Esophagus squamous epithelium (tissue), 5 donors: ENCODE data around the gene LRRFIP2. TPM values are rescaled to one million over a fixed set of nuclear protein-coding genes. Genes with fewer than 3 reads are reported as not detected.

Source experiments
- DNase-seq: peaks from one replicate; lab custom pipeline; 2025; lab: John Stamatoyannopoulos, UW
- H3K27ac ChIP-seq, 4 donors: fragments of 200-600 bp; sonication (generic); one replicate each; pipeline ENCODE4 v1.5.1; 2016 to 2019; ENCODE audit warnings: mild to moderate bottlenecking in 1 of 4
- H3K27me3 ChIP-seq, 4 donors: fragments of 200-600 bp; sonication (generic); 1 replicate in 3 of 4; 2 replicates in 1 of 4; pipeline versions ENCODE4 v1.5.1 to v1.6.0; 2017 to 2021; ENCODE audit warnings: antibody characterized with exemption in 1 of 4
- H3K36me3 ChIP-seq, 3 donors: fragments of 200-600 bp; sonication (generic); one replicate each; pipeline ENCODE4 v1.5.1; 2016 to 2019
- H3K4me1 ChIP-seq, 3 donors: fragments of 200-600 bp; sonication (generic); one replicate each; pipeline ENCODE4 v1.5.1; 2017 to 2019
- H3K4me3 ChIP-seq, 4 donors: fragments of 200-600 bp; sonication (generic); 1 replicate in 3 of 4; 2 replicates in 1 of 4; pipeline ENCODE4 v1.5.1; 2016 to 2019; ENCODE audit warnings: mild to moderate bottlenecking in 2 of 4, moderate library complexity in 1 of 4
- H3K9me3 ChIP-seq, 3 donors: fragments of 200-600 bp; sonication (generic); one replicate each; pipeline ENCODE4 v1.5.1; 2016 to 2019
- POLR2A ChIP-seq, 4 donors: fragments of 450-650 bp; IDR thresholded peaks; one replicate each; pipeline ENCODE4 v1.6.1; 2017; ENCODE audit warnings: antibody characterized with exemption in 4 of 4, mild to moderate bottlenecking in 4 of 4, moderate library complexity in 3 of 4
- WGBS, 2 donors: methylation state at CpG; one replicate each; pipeline ENCODE4 v1.1.5; 2018; 5-methylcytosine and 5-hydroxymethylcytosine counted together
- intact Hi-C: fragments of 100-400 bp; cut with DNase I; formaldehyde crosslinking; loops from one replicate; pipeline ENCODE4 v1.15.0; 2022
- total RNA-seq, 4 donors: library from RNA; depleted of rRNA; stranded (reverse); fragments of >200 nt; gene quantifications; one replicate each; pipeline ENCODE4 v1.1.0, GENCODE V29; 2016
- TF ChIP-seq, protein P1 (sequence below), 6 experiments: fragments of 450-650 bp in 4 of 6; fragments of 200-600 bp in 2 of 6; sonication (generic) in 2 of 6; IDR thresholded peaks; one replicate each; pipeline ENCODE4 v1.5.1; 2016 to 2019; ENCODE audit warnings: antibody characterized with exemption in 6 of 6, mild to moderate bottlenecking in 4 of 6, moderate library complexity in 4 of 6
- donor health status: DM: yes; HTN: yes; CAD: no.

The LRRFIP2 gene
- total RNA-seq, 4 donors from 2014 or later = 50.0 to 99.7 (median 87.8) TPM

DNA sequence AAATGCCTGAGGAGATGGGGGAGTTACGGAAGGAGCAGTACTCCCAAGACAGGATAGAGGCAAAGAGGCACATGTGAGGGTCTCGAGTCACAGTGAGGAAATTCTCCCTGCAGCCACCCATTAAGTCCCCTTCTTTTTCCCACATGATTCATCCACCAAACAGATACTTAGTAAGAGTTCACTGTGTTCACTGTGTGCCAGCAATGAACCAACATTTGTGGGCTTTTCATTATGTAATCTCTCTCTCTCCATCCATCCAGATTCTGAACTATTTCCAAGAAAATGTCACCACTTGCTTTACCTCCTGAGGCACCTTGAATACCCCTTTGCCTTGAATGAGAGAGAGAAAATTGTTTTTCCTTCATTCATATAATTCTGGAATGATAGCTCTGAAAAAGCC, 24.6 kb upstream of the LRRFIP2 start:
- no peaks in the 10 kb centered on the region for H3K27me3 ChIP-seq
- WGBS, 2 donors = 63 to 71% methylated on average over 2 of the region's 2 CpGs
- H3K9me3 ChIP-seq = no peaks in the 10 kb centered on the region
- DNase-seq = no peak
- TF ChIP-seq, protein P1, sequence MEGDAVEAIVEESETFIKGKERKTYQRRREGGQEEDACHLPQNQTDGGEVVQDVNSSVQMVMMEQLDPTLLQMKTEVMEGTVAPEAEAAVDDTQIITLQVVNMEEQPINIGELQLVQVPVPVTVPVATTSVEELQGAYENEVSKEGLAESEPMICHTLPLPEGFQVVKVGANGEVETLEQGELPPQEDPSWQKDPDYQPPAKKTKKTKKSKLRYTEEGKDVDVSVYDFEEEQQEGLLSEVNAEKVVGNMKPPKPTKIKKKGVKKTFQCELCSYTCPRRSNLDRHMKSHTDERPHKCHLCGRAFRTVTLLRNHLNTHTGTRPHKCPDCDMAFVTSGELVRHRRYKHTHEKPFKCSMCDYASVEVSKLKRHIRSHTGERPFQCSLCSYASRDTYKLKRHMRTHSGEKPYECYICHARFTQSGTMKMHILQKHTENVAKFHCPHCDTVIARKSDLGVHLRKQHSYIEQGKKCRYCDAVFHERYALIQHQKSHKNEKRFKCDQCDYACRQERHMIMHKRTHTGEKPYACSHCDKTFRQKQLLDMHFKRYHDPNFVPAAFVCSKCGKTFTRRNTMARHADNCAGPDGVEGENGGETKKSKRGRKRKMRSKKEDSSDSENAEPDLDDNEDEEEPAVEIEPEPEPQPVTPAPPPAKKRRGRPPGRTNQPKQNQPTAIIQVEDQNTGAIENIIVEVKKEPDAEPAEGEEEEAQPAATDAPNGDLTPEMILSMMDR (IDR thresholded peaks at IDR 0.05) = no peak
- TF ChIP-seq POLR2A (IDR thresholded peaks at IDR 0.05) = no peak
- peak overlapping the region in 2 of 4 donors; percentile 31 to 56 for H3K27ac ChIP-seq
- intact Hi-C loops = no loop called here
- H3K36me3 ChIP-seq = no peaks in the 10 kb centered on the region
- no peak overlapping the region for H3K4me3 ChIP-seq
- peaks cover 5 to 26% (median 10%) of the 10 kb centered on the region in 3 donors for H3K4me1 ChIP-seq

DNA sequence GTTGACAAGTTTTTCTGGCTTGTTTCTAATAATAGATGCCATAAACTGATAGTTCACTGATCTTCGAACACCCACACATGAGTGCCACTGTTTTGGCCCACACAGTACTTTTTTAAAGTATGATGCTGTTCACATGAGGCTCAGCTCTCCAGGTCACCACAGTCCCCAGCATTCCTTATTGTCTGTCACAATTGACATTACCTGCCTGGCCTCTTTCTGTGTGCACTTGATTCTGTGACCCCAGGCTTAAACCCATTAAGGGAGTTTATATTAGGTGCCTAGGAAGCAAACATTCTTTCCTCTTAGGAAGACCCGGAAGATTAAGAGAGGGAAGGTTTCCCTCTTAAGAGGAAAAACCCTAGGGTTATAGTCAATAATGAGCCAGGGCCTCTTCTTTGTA, 24.2 kb upstream of the LRRFIP2 start:
- no peak for DNase-seq
- H3K4me1 ChIP-seq = peaks cover 5 to 26% (median 10%) of the 10 kb centered on the region in 3 donors
- H3K27ac ChIP-seq = peak overlapping the region in 2 of 4 donors; percentile 31 to 56
- intact Hi-C loops = no loop called here
- 58 to 61% methylated on average over 2 of the region's 2 CpGs for WGBS, 2 donors
- H3K27me3 ChIP-seq = no peaks in the 10 kb centered on the region
- no peak for TF ChIP-seq POLR2A (IDR thresholded peaks at IDR 0.05)
- TF ChIP-seq, protein P1 (IDR thresholded peaks at IDR 0.05) = no peak
- H3K9me3 ChIP-seq = no peaks in the 10 kb centered on the region
- no peaks in the 10 kb centered on the region for H3K36me3 ChIP-seq
- H3K4me3 ChIP-seq = no peak overlapping the region

DNA sequence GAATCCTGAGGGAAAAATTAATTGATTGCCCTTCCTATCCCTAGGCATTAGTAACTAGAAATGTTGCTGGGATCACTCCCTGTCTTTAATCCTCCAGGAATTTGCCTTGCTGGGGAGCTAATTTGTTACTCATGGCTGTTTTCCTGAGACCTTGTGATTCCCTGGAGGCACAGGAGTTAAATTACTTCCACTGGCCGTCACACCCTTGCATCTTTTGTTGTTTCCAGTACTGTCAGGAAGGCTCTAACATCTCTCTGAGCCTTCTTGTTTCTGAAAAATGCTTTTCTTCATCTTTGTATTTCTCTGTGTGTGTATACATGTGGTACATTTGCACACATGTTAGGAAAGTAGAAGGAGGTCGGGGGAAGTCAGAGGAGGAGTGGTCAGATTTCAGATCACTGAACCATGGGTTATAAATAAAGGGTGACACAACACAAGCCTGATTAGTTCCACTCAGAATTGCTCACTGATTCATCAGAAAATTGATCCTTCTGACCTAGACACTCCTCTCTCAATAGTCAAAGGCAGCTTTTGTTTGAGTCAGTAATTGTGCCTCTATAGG, 23.5 kb upstream of the LRRFIP2 start:
- 23 to 33% methylated on average over 2 of the region's 2 CpGs for WGBS, 2 donors
- no peak for TF ChIP-seq POLR2A (IDR thresholded peaks at IDR 0.05)
- TF ChIP-seq, protein P1 (IDR thresholded peaks at IDR 0.05) = no peak
- H3K27ac ChIP-seq = peak overlapping the region in 2 of 4 donors; percentile 31 to 56
- peaks cover 5 to 26% (median 10%) of the 10 kb centered on the region in 3 donors for H3K4me1 ChIP-seq
- H3K36me3 ChIP-seq = no peaks in the 10 kb centered on the region
- no peaks in the 10 kb centered on the region for H3K27me3 ChIP-seq
- no peak for DNase-seq
- no peak overlapping the region for H3K4me3 ChIP-seq
- no peaks in the 10 kb centered on the region for H3K9me3 ChIP-seq
- intact Hi-C loops = no loop called here

DNA sequence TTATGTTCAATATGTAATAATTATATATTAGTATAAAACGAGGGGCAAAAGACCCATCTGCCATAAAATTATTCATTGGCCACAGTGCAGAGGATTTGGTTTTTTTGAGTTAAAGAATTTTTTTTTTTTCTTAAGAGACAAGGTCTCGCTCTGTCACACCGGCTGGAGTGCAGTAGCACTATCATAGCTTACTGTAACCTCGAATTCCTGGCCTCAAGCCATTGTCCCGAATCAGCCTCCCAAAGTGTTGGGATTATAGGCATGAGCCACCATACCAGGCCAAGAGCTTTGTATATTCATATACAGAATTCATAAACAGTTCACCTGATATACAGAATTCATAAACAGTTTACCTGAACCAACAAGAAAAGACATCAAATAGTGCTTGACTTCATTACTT, 20.2 kb upstream of the LRRFIP2 start:
- H3K4me3 ChIP-seq = no peak overlapping the region
- H3K27ac ChIP-seq = no peak overlapping the region
- H3K4me1 ChIP-seq = peaks cover 5 to 26% (median 10%) of the 10 kb centered on the region in 3 donors
- no peak for DNase-seq
- H3K36me3 ChIP-seq = no peaks in the 10 kb centered on the region
- WGBS, 2 donors = 79 to 85% methylated on average over 5 of the region's 5 CpGs
- TF ChIP-seq, protein P1 (IDR thresholded peaks at IDR 0.05) = no peak
- no peak for TF ChIP-seq POLR2A (IDR thresholded peaks at IDR 0.05)
- no peaks in the 10 kb centered on the region for H3K27me3 ChIP-seq
- intact Hi-C loops = no loop called here
- no peaks in the 10 kb centered on the region for H3K9me3 ChIP-seq

DNA sequence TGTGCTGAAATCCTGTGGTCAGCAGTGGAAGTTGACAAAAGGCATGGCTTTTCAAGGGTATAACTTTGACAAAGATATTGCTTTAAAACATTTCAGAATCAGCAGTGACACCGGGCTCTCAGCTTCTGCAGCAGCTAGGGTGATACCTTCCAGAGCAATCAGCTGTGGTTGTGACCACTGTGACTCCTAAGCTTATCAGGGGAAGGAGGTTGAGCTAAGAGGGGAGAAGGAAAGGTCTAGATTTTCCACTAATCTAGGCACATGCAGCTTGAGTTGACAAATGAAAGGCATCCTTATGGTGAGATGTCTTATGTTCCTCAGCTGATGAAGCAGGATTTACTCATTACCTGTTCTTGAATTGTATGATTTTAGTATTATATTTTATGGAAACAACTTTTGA, 16.3 kb upstream of the LRRFIP2 start:
- intact Hi-C loops = no loop called here
- WGBS, 2 donors = 64 to 90% methylated on average over 1 of the region's 1 CpG
- TF ChIP-seq POLR2A (IDR thresholded peaks at IDR 0.05) = no peak
- TF ChIP-seq, protein P1 (IDR thresholded peaks at IDR 0.05) = no peak

More for the DNA sequence above, 16.3 kb upstream of the LRRFIP2 start:
- Histone ChIP-seq H3K27me3 (no peaks in the 10 kb centered on the region), H3K27ac (no peak overlapping the region), H3K4me3 (no peak overlapping the region), H3K4me1 (no peaks in the 10 kb centered on the region), H3K9me3 (no peaks in the 10 kb centered on the region), H3K36me3 (no peaks in the 10 kb centered on the region)
- DNase-seq = no peak
